Daoy (cell line): Measurements from ENCODE around the gene MEIOB. TPM values are rescaled to one million over a fixed set of nuclear protein-coding genes. Genes with fewer than 3 reads are reported as not detected.
"Not testable (repeated sequence)": the region's sequence is repeated elsewhere in the genome, so short reads cannot be mapped to it uniquely, and the experiment has no call there.

Experiments
- DNase-seq: peaks from one replicate; pipeline ENCODE4 v3.0.0-alpha.2; 2015; ENCODE audit warnings: low read depth
- total RNA-seq: library from RNA; depleted of rRNA; stranded (reverse); fragments of >200 nt; shearing (Covaris generic); gene quantifications from 2 replicates; pipeline ENCODE4 v1.2.3, GENCODE V29; 2014

The MEIOB gene
- total RNA-seq, 1 experiment from 2014 or later = not detected

DNA sequence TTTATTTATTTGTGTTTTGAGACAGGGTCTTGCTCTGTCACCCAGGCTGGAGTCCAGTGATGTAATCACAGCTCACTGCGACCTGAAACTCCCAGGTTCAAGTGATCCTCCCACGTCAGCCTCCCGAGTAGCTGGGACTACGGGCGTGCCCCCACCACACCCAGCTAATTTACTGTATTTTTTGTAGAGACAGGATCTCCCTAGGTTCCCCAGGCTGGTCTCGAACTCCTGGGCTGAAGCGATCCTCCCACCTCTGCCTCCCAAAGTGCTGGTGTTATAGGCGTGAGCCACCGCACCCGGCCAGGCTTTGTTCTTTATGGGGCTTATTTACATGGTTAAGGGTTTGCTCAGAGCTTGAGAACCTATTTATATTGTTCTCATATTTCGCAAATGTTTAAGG is 5.8 kb upstream of the MEIOB start:
- DNase-seq = no peak

DNA sequence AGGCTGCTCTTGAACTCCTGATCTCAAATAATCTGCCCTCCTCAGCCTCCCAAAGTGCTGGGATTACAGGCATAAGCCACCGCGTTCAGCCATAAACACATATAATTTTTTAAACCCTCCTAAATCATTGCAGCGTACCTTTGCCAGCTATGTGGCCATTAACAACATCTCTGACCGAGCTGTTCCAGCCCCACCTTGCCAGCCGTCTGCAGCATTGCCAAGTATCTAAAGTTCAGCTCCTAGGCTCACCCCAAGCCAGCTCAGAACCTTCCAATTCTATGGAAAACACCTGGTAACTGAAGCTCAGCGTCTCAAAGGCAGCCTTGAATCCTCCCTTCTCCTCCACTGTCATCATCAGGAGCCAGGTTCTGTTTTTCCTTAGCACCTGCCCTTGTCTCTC is 5.1 kb upstream of the MEIOB start:
- DNase-seq = no peak

DNA sequence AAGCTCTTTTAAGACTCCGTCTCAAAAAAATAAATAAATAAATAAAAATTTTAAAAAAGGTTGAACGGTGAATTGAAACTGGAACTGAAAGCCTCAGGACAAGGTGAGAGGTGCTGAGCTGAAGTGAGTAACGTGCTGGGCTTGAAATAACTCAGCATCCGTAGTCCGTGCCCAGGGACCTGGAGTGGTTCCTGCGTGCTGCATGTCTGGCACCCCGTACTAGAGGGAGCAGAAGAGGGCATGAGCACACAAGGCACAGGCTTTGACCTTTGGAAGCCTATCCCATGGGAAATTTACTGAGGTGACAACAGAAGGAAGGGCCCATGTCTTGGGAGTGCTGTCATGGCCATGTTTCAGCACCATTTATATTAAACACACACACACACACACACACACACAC is 4.5 kb upstream of the MEIOB start:
- DNase-seq = no peak

DNA sequence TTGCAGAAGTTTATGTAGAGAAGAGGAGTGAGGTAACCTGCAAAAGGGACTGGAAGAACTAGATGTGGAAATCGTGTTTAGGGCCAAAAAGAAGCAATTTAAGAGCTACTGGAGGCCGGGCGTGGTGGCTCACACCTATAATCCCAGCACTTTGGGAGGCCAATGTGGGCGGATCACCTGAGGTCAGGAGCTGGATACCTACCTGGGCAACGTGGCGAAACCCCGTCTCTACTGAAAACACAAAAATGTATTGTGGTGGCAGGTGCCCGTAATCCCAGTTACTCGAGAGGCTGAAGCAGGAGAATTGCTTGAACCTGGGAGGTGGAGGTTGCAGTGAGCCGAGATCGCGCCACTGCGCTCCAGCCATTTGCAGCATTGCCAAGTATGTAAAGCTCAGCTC is 4.1 kb upstream of the MEIOB start:
- not testable (repeated sequence) for DNase-seq

DNA sequence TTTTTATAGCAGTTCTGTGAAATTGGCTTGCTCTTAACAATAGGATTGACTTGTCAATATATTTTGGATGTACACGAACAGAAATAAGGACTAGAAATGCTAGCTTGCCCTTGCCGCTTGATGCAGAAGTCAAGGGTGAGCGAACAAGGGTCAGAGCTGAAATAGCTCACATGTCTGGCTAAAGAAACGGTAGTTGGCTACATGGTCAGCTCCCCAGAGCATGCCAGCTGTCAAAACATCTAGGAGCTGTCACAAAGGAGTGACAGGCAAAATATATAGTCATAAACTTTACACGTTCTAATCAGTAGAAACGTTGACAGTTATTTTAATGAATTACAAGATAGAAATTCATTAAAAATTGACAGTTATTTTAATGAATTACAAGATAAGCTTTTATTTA is 2.9 kb upstream of the MEIOB start:
- no peak for DNase-seq

DNA sequence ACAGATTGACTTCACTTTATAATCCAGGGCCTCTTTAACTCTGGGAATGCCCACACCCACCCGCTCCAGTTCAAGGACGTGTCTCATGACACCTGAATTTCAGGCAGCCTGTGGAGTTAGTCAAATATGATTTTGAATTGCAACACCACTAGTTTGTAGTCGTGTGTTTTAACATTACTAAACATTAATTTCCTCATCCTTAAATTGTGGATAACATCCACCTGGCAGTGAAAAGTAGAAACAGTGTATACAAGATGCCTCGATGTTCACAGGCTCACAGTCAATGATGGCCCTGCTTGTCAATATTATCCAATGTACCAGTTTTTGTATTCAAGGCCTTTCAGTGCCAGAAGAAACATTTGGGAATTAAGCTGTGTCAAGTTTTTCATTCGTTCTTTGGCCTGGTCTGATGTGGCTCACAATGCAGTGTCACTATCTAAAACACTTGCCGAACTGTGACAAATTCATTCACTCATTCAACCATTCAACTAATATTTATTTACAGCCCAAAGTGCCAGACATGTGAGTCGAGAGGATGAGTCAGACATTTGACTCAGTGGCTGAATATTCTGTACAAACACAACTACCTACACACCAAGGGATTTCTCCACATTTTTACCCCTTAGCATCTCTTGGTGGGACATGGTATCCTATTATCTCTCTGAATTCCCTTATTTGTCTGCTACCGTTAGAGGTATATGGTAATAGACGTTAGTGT is 1.4 kb downstream of the MEIOB start:
- peak; percentile 76 for DNase-seq

DNA sequence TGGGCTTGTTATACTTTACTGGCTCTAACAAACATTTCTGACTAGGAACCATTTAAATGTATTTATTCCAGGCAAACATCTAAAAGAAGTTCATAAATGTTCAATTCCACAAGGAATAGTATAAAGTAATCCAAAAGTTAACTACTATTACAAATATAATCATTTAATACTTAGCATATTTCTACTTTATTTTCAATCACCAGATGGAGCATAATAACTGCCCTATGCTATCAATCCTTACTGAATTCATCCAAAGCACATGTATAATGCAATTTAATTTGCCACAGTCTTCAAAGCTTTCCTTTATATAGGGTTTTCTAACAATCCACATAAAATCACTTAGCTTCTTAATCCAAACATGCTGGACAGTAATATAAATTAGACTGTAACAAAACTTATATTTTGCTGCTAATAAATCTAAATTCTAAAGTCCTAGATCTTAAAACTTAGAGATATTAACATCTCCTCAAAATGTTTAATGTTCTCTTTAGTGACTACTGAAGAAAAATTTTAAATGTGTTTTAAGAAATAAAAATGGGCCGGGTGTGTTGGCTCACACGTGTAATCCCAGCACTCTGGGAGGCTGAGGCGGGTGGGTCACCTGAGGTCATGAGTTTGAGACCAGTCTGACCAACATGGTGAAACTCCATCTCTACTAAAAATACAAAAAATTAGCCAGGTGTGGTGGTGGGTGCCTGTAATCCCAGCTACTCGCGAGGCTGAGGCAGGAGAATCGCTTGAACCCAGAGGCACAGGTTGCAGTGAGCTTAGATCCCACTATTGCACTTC is 5.9 kb downstream of the MEIOB start:
- no peak for DNase-seq

DNA sequence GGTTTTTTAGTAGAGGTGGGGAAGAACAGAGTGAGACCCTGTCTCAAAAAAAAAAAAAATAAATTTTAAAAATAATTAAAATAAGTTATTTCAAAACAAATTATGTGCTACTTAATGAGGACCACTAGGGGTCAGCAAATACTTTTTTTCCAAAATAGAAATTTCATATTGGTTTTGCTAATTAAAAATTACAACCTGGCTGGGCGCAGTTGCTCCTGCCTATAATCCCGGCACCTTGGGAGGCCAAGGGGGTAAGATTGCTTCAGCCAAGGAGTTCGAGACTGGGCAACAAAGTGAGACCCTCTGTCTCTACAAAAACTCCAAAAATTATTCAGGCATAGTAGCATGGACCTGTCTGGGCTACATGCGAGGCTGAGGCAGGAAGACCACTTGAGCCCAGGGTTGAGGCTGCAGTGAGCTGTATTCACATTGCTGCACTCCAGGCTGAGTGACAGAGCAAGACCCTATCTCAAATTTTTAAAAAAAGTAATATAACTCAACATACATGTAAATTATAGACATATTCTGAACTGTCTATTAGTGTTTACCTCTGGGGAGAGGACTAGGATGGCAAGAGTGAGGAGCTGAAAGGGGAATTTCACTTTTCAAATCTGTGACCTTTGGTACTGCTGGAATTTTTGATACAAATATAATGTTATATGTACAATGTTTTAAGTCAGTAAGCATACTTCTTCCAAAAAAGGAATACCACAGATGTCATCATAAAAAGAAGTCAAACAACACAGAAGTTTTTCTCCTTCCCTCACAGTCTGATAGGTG is 8.1 kb downstream of the MEIOB start:
- no peak for DNase-seq

DNA sequence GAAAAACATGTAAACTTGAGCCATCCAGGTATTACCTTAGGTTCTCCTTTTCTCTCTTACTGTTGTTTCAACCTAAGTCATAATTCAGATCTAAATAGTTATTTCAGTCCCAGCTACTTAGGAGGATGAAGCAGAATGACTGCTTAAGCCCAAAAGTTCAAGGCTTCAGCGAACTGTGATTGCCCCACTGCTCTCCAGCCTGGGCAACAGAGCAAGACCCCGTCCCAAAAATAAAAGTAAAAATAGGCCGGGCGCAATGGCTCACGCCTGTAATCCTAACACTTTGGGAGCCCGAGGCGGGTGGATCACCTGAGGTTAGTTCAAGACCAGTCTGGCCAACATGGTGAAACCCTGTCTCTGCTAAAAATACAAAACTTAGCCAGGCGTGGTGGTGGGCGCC is 9.6 kb downstream of the MEIOB start:
- DNase-seq = no peak

DNA sequence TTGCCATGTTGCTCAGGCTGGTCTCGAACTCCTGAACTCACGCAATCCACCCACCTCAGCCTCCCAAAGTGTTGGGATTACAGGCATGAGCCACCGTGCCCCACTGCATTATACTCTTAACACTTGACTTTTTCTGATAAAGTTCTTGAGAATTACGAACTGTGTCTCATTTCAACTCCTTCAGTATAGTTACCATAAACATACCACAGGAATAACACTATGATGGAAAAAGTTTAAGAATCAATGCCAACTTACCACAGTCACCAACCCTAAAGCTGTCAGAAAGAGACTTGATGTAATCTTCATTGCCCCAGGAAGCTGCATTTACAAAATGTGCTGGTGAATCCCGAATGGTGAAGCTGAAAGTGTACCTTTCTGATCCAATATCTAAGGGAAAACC is 10.2 kb downstream of the MEIOB start:
- no peak for DNase-seq

DNA sequence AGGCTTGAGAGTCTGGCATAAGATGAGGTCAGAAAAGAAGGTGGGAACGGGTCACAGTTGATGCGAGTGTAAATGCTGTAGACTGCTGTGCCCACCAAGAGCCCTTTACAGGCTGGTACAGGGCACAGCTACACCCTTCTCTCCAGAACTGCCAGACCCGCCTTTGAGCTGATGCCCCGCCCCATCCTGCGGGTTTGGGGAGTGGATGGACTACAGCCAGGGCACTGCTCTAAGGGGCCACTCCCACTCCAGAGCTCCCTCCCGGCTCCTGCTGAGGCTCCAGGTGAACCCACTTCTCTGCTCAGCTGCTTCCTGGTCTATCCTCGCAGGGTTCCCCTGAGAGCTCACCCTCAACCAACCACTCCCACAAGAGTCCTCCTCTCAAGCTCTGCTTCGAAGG is 12.3 kb downstream of the MEIOB start:
- no peak for DNase-seq

DNA sequence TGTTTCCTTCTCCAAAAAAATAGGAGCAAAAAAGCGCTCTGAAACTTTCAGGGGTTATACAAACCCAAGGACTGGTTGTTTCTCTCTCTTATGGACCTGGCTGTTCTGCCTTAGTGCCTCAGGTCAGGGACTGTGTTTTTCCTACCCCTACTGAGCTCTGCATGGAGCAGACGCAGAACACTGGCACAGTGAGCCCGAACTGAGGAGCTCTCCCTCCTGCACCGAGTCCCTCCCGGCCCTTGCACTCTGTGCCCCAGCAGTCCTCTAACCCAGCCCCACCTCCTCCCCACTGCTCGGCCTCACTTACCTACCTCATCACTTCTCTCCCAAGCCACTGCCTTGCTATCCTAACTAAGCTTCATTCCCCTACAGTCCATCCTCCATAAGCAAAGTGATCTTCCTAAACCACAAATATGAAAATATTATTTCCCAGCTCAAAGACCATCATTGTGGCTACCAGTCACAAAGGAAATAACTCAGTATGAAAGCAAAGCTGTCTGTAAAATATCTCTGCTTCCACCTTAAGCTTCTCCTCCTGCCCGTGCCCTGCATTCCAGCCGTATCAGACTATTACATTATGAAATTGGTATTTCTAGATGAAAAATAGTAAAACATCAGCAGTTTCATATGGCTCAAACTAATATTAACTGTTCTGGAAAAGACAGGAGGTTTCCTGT is 13.6 kb downstream of the MEIOB start:
- DNase-seq = no peak

DNA sequence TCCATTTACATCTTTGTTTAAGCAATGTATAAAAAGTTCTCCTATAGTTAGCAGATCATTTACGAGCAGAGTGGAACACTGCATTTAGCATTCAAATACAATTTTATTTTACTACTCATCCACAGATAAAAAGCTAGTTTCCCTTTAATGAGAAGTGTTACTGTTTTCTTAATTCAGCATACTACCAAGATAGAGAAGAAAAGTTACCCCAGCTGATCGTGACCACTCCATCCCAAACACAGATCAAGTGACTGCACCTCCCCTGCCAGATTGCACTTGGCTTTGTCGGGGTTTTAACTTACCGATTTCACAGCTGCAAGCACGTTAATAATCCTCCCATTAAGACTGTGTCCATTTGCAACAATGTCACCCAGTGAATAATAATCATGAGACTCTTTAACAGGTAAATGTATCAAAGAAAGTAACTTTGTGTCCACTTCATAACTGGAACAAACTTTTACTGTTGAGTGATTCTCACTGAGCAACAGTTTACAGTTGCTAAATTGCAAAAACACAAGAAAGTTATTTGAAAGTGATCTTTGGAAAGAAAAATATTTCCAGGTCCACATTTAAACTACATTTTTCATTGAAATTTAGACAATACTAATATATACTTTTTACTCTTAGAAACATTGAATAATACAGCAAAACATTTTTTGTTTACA is 14.4 kb downstream of the MEIOB start:
- DNase-seq = no peak

DNA sequence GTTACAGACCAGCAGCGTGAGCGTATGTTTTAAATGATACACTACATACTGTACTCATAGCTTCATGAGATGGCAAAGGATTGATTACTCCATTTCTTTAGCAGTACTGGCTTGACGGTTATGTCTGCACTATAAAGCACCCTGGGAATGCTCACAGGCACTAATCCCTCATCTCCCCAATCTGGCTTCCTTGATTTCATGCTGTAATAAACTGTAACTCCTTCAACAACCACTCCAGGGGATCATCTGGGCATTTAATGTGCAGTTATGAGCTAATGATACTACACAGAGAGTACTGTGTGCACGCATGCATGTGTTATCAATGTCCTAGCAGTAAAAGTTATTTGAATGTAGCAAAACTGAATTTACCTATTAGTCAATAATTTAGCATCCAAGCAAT is 20.2 kb downstream of the MEIOB start:
- DNase-seq = no peak

DNA sequence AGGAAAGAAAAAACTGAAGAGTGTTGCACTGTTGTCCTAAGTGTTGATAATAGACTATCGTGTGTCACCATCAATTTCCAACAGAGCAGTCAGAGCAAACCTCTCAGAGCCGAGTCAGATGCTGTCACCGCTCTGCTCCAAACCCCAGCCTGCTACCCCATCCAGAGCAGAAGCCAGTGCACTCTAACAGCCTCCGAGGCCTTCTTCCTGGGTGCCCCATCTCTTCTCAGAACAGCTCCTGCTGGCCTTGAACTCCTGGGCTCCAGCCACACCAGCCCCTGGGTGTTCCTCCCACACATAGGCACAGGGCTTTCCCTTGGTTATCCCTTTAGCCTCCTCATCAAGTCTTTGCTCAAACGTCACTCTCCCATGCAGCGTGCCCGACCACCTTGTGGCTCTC is 21.0 kb downstream of the MEIOB start:
- no peak for DNase-seq

DNA sequence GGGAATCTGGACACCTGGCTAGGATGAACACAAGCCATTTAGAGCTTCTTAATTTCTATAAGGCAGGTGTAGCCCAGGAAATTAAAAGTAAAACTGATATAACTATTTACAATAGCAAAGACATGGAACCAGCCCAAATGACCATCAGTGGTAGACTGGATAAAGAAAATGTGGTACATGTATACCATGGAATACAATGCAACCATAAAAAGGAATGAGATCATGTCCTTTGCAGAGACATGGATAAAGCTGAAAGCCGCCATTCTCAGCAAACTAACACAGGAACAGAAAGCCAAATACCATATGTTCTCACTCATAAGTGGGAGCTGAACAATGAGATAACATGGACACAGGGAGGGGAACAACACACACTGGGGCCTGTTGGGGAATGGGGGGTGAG is 25.5 kb downstream of the MEIOB start:
- no peak for DNase-seq

DNA sequence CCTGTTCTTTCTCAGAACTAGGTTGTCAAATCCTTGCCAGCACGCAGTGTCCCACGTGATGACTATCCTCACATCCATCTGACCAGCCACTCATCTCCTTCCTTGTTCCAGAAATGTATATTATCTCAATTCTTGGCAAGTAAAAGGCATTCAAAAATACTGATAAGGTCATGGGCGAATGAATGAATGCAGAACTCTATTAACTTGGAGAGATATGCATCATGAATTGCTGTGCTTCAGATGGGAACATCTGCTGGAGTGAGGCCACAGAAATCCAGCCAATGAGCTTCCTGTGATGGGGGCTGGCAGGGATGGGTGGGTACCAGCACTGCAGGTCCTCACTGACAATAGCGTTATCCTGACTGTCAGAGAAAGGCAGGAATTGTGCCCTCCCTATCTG is 26.0 kb downstream of the MEIOB start:
- no peak for DNase-seq

DNA sequence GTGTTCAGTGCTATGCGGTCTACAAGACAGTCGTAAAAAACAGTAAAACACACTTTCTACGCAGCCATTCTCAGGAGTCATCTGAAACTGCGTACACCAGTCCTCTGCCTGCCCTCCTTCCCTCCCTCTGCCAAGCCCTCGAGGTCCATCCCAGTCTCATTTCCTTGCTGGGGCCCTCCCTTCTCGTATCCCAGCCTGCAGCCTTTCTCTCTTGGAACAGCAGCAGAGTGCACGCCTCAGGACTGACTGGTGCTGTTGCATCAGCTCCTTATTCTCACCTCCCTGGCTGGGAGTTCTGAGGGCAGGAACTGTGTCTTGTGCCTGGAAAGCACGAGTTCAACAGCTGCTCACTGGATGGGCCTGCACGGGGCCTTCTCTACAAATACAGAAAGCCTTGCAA is 32.4 kb downstream of the MEIOB start:
- no peak for DNase-seq

DNA sequence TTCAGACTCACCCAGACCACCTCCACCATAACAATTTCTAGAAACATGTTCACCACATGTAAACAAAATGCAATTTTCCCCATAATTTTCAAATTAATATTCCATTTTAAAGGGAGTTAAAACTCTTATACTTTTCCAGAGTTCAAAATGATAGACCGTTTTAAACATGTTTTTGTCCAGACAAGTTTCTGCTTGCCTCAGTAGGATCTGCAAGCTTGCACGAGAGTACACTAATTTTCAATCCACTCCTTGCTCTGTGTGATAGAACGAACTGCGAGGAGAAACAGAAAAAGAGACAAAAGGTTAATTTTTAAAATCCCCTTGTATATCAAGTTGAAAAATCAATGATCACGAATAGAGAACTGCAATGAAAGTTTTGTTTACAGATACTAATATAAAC is 37.9 kb downstream of the MEIOB start:
- DNase-seq = no peak

DNA sequence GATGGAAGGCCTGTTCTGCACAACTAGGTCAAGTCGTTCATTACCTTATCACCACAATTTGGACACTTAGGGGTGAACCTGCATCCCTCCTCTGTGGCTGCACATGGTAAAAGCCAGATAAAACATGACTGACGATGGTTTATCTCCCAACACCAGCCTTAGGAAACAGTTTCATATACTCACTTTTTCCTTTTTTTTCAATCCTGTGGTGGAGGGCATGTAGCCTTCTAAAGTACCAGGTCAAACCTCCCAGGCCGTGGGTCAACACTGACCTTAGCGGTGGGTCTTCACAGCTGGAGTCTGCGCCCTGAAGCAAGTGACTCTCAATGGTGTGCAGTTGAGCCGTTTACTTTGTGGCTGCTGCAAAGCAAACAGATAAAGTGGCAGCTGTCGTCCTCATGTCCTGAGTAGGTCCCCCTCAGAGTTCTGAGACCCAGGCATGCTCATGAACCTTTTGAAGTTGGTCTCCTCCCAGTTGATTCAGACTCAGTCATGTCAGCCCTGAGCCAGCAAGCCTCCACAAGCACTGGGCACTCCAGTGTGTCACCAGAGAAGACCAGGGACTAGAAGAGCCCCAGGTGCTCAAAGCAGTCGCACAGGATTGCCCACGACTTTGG is 39.0 kb downstream of the MEIOB start:
- no peak for DNase-seq
